ENCODE data around the gene RFT1. TPM values are rescaled to one million over a fixed set of nuclear protein-coding genes. Genes with fewer than 3 reads are reported as not detected.

The RFT1 gene
- total RNA-seq, 1 donor from 2014 or later, result 17.2 TPM

DNA sequence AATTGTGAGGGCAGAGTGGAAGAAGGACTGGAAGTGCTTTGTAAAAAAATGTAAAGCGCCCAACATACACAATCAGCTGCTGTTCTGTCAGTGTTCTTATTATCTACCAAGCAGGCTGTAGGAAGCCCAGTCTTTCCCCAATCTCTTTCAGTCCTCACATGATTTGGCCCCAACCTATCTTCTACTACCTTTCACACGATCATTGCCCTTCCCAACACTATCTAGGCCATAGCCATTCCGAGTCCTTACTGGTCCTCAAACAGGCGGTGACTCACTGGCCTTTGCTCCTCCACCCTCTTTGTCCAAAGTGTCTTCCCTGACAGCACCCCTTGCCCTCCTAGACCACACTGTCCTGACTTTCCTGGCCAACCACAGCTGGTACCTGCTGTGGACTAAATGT, 861 bp upstream of the RFT1 start:
- peak overlapping the region; percentile 82 for H3K4me2 ChIP-seq

GRCh38 chr3:53129344-53129743, 891 bp downstream of the RFT1 start:
- Histone ChIP-seq H4K20me1 (ENCODE audit: low read depth) (no peaks in the 10 kb centered on the region), H3K36me3 (no peaks in the 10 kb centered on the region), H2AFZ (replicated peaks) (no peak overlapping the region), H3K4me1 (peaks cover 6% of the 10 kb centered on the region), H3K9ac (peak overlapping the region; percentile 98), H3K27me3 (no peaks in the 10 kb centered on the region), H3K27ac (no peak overlapping the region), H3K4me3 (peak overlapping the region; percentile 96), H3K4me2 (peak overlapping the region; percentile 82), H3K9me3 (ENCODE audit: low read depth) (no peaks in the 10 kb centered on the region), H3K79me2 (ENCODE audit: low read depth) (peaks cover 25% of the 10 kb centered on the region), H3F3A (ENCODE audit: low read depth) (no peaks in the 10 kb centered on the region)
- H3K4me1 Mint-ChIP-seq, result peaks cover 14% of the 10 kb centered on the region
- no peak overlapping the region for H3K27ac Mint-ChIP-seq
- TF ChIP-seq EZH2 (IDR thresholded peaks at IDR 0.05) (no peak), CTCF (IDR thresholded peaks at IDR 0.05) (no peak), EZH2phosphoT487 (IDR thresholded peaks at IDR 0.05) (no peak)
- H3K9me3 Mint-ChIP-seq, result no peaks in the 10 kb centered on the region
- H3K27me3 Mint-ChIP-seq (ENCODE audit: insufficient read depth, low read depth), result no peaks in the 10 kb centered on the region
- peak overlapping the region; percentile 92 for H3K4me3 Mint-ChIP-seq
- peaks cover 7% of the 10 kb centered on the region for H3K36me3 Mint-ChIP-seq
- DNase-seq (ENCODE audit: low spot score), result no peak

More for the DNA sequence above, 861 bp upstream of the RFT1 start:
- Histone ChIP-seq H3K27me3 (no peaks in the 10 kb centered on the region), H3K9ac (peak overlapping the region; percentile 98), H3K4me1 (peaks cover 6% of the 10 kb centered on the region), H3K9me3 (ENCODE audit: low read depth) (no peaks in the 10 kb centered on the region), H3F3A (ENCODE audit: low read depth) (no peaks in the 10 kb centered on the region), H2AFZ (replicated peaks) (peak overlapping the region; percentile 80), H3K79me2 (ENCODE audit: low read depth) (peaks cover 25% of the 10 kb centered on the region), H3K4me3 (peak overlapping the region; percentile 96), H3K27ac (no peak overlapping the region), H4K20me1 (ENCODE audit: low read depth) (no peaks in the 10 kb centered on the region), H3K36me3 (no peaks in the 10 kb centered on the region)
- Mint-ChIP-seq H3K4me3 (peak overlapping the region; percentile 92), H3K27ac (peak overlapping the region; percentile 97), H3K4me1 (peaks cover 14% of the 10 kb centered on the region), H3K27me3 (ENCODE audit: insufficient read depth, low read depth) (peaks cover 5% of the 10 kb centered on the region), H3K9me3 (no peaks in the 10 kb centered on the region), H3K36me3 (no peaks in the 10 kb centered on the region)
- no peak for TF ChIP-seq CTCF (IDR thresholded peaks at IDR 0.05)
- no peak for TF ChIP-seq EZH2 (IDR thresholded peaks at IDR 0.05)
- TF ChIP-seq EZH2phosphoT487 (IDR thresholded peaks at IDR 0.05), result no peak
- DNase-seq (ENCODE audit: low spot score), result no peak

- peaks cover 6% of the 10 kb centered on the region for H3K4me1 ChIP-seq
- Mint-ChIP-seq H3K27me3 (ENCODE audit: insufficient read depth, low read depth) (no peaks in the 10 kb centered on the region), H3K27ac (no peak overlapping the region), H3K9me3 (no peaks in the 10 kb centered on the region), H3K36me3 (peaks cover 12% of the 10 kb centered on the region), H3K4me3 (no peak overlapping the region), H3K4me1 (peaks cover 14% of the 10 kb centered on the region)
- no peak overlapping the region for H3K4me2 ChIP-seq
- no peaks in the 10 kb centered on the region for H3F3A ChIP-seq (ENCODE audit: low read depth)
- no peaks in the 10 kb centered on the region for H3K36me3 ChIP-seq
- H3K27me3 ChIP-seq, result no peaks in the 10 kb centered on the region
- H3K27ac ChIP-seq, result no peak overlapping the region
- no peaks in the 10 kb centered on the region for H3K9me3 ChIP-seq (ENCODE audit: low read depth)
- DNase-seq (ENCODE audit: low spot score), result no peak
- no peak overlapping the region for H3K4me3 ChIP-seq
- H3K9ac ChIP-seq, result no peak overlapping the region
- peaks cover 25% of the 10 kb centered on the region for H3K79me2 ChIP-seq (ENCODE audit: low read depth)
- TF ChIP-seq CTCF (IDR thresholded peaks at IDR 0.05) (no peak), EZH2 (IDR thresholded peaks at IDR 0.05) (no peak), EZH2phosphoT487 (IDR thresholded peaks at IDR 0.05) (no peak)
- no peaks in the 10 kb centered on the region for H4K20me1 ChIP-seq (ENCODE audit: low read depth)
- no peak overlapping the region for H2AFZ ChIP-seq (replicated peaks)
Observed at GRCh38 chr3:53126601-53127000, 3.6 kb downstream of the RFT1 start.

Measured in neural progenitor cell (in vitro differentiated cells).